ENCODE results near the gene ENG. TPM values are rescaled to one million over a fixed set of nuclear protein-coding genes. Genes with fewer than 3 reads are reported as not detected.

Gene ENG
- polyA plus RNA-seq, 2 of the 4 experiments (the other 2 are of a cell fraction): 0.08 TPM; not detected in 1

DNA sequence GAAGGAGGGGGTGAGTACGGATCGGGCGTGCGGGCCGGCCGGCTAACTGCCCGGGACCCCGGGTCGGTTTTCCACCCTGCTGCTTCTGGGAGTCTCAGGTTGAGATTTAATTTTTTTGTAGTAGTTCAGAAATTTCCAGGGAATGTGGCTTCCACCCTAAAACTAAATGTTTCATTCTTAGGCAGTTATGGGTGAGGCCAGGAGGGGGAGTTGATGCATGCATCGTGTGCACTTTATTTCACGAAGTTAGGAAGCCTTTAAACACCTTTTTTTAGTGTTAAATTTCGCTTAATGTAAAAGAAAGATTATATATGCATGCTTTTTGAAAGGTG, 67.7 kb downstream of the ENG start (continued):
- TF ChIP-seq, protein P1, sequence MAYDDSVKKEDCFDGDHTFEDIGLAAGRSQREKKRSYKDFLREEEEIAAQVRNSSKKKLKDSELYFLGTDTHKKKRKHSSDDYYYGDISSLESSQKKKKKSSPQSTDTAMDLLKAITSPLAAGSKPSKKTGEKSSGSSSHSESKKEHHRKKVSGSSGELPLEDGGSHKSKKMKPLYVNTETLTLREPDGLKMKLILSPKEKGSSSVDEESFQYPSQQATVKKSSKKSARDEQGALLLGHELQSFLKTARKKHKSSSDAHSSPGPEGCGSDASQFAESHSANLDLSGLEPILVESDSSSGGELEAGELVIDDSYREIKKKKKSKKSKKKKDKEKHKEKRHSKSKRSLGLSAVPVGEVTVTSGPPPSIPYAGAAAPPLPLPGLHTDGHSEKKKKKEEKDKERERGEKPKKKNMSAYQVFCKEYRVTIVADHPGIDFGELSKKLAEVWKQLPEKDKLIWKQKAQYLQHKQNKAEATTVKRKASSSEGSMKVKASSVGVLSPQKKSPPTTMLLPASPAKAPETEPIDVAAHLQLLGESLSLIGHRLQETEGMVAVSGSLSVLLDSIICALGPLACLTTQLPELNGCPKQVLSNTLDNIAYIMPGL (CRISPR knock-in tag; IDR thresholded peaks at IDR 0.05; ENCODE audit: borderline replicate concordance): no peak
- TF ChIP-seq FOSL2 (IDR thresholded peaks at IDR 0.05): no peak
- no peak for TF ChIP-seq FOSL2 (CRISPR knock-in tag; IDR thresholded peaks at IDR 0.05)
- no peak for TF ChIP-seq HOXA7 (CRISPR knock-in tag; IDR thresholded peaks at IDR 0.05)
- no peak for TF ChIP-seq ZNF302 (CRISPR knock-in tag; IDR thresholded peaks at IDR 0.05)
- TF ChIP-seq RCOR1 (IDR thresholded peaks at IDR 0.05; ENCODE audit: low read depth, low read length): no peak
- TF ChIP-seq, protein P2, sequence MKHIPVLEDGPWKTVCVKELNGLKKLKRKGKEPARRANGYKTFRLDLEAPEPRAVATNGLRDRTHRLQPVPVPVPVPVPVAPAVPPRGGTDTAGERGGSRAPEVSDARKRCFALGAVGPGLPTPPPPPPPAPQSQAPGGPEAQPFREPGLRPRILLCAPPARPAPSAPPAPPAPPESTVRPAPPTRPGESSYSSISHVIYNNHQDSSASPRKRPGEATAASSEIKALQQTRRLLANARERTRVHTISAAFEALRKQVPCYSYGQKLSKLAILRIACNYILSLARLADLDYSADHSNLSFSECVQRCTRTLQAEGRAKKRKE (CRISPR knock-in tag; IDR thresholded peaks at IDR 0.05; ENCODE audit: low read depth): no peak
- TF ChIP-seq JUN (IDR thresholded peaks at IDR 0.05): no peak
- TF ChIP-seq, protein P3, sequence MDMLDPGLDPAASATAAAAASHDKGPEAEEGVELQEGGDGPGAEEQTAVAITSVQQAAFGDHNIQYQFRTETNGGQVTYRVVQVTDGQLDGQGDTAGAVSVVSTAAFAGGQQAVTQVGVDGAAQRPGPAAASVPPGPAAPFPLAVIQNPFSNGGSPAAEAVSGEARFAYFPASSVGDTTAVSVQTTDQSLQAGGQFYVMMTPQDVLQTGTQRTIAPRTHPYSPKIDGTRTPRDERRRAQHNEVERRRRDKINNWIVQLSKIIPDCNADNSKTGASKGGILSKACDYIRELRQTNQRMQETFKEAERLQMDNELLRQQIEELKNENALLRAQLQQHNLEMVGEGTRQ (IDR thresholded peaks at IDR 0.05): no peak
- peak in 1 of 2 experiments; percentile 39; a peak in 2 of 5 replicates for TF ChIP-seq RAD21 (conservative IDR thresholded peaks at IDR 0.05 in 1 of 2, IDR thresholded peaks at IDR 0.05 in 1 of 2)
- TF ChIP-seq CBX8 (IDR thresholded peaks at IDR 0.05): no peak
- no peak for TF ChIP-seq POLR2AphosphoS2 (conservative IDR thresholded peaks at IDR 0.05; ENCODE audit: low read length)
- no peak for TF ChIP-seq JUNB (IDR thresholded peaks at IDR 0.05)
- TF ChIP-seq MYC (IDR thresholded peaks at IDR 0.05; ENCODE audit: borderline replicate concordance, low read length): no peak
- no peak for TF ChIP-seq FOXS1 (CRISPR knock-in tag; IDR thresholded peaks at IDR 0.05)
- TF ChIP-seq, protein P4, sequence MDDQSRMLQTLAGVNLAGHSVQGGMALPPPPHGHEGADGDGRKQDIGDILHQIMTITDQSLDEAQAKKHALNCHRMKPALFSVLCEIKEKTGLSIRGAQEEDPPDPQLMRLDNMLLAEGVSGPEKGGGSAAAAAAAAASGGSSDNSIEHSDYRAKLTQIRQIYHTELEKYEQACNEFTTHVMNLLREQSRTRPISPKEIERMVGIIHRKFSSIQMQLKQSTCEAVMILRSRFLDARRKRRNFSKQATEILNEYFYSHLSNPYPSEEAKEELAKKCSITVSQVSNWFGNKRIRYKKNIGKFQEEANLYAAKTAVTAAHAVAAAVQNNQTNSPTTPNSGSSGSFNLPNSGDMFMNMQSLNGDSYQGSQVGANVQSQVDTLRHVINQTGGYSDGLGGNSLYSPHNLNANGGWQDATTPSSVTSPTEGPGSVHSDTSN (IDR thresholded peaks at IDR 0.05): no peak
- no peak for TF ChIP-seq MAFK (IDR thresholded peaks at IDR 0.05; ENCODE audit: partially characterized antibody)
- TF ChIP-seq, protein P5, sequence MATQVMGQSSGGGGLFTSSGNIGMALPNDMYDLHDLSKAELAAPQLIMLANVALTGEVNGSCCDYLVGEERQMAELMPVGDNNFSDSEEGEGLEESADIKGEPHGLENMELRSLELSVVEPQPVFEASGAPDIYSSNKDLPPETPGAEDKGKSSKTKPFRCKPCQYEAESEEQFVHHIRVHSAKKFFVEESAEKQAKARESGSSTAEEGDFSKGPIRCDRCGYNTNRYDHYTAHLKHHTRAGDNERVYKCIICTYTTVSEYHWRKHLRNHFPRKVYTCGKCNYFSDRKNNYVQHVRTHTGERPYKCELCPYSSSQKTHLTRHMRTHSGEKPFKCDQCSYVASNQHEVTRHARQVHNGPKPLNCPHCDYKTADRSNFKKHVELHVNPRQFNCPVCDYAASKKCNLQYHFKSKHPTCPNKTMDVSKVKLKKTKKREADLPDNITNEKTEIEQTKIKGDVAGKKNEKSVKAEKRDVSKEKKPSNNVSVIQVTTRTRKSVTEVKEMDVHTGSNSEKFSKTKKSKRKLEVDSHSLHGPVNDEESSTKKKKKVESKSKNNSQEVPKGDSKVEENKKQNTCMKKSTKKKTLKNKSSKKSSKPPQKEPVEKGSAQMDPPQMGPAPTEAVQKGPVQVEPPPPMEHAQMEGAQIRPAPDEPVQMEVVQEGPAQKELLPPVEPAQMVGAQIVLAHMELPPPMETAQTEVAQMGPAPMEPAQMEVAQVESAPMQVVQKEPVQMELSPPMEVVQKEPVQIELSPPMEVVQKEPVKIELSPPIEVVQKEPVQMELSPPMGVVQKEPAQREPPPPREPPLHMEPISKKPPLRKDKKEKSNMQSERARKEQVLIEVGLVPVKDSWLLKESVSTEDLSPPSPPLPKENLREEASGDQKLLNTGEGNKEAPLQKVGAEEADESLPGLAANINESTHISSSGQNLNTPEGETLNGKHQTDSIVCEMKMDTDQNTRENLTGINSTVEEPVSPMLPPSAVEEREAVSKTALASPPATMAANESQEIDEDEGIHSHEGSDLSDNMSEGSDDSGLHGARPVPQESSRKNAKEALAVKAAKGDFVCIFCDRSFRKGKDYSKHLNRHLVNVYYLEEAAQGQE (IDR thresholded peaks at IDR 0.05): no peak
- TF ChIP-seq, protein P6, sequence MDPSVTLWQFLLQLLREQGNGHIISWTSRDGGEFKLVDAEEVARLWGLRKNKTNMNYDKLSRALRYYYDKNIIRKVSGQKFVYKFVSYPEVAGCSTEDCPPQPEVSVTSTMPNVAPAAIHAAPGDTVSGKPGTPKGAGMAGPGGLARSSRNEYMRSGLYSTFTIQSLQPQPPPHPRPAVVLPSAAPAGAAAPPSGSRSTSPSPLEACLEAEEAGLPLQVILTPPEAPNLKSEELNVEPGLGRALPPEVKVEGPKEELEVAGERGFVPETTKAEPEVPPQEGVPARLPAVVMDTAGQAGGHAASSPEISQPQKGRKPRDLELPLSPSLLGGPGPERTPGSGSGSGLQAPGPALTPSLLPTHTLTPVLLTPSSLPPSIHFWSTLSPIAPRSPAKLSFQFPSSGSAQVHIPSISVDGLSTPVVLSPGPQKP (IDR thresholded peaks at IDR 0.05; ENCODE audit: low read depth, low read length): no peak
- no peak for TF ChIP-seq ZC3H11A (IDR thresholded peaks at IDR 0.05)
- TF ChIP-seq CHD4 (IDR thresholded peaks at IDR 0.05; ENCODE audit: borderline replicate concordance): no peak
